GOT3 (cell line): ENCODE results near the gene MUSTN1.

Source experiments
- DNase-seq: peaks from one replicate; lab custom pipeline; 2025; ENCODE audit warnings: mixed read lengths; lab: John Stamatoyannopoulos, UW

Gene MUSTN1

DNA sequence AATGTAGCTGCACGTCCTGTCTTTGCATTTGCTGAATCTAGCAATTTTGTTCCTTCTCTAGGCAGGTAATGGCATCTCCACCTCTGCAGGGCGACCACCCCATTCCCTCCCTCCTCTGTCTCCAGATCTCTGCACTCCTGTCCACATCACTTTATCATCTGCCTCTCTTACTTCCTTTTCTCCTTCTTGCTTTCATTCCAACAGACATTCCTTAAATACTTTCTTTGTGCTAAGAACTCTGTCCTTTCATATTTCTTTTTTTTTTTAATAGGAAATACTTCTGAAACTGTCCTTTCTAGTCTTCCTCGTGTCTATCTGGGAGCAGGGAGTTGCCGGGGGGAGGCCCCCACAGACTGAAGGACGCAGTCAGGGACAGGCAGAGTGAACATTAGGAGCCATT lies 33.0 kb downstream of the MUSTN1 start:
- no peak for DNase-seq

DNA sequence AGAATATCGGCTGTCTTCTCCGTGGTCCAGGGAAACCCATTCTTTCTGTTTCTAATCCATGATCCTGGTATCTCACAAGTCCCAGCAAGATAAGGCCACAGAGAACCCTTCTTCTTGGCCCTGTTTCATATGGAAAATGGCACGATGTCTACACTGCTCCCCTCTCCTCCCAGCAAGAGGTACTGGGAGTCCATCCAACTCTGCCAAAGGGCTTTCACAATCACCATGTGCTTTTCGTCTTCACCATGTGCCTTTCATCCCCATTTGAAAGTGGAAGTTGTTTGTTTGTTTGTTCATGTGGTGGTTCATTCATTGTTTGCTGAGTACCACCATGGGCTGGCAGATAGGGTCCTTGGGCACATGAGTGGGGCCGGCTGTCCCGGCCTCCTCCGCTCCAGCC lies 34.7 kb downstream of the MUSTN1 start:
- no peak for DNase-seq

DNA sequence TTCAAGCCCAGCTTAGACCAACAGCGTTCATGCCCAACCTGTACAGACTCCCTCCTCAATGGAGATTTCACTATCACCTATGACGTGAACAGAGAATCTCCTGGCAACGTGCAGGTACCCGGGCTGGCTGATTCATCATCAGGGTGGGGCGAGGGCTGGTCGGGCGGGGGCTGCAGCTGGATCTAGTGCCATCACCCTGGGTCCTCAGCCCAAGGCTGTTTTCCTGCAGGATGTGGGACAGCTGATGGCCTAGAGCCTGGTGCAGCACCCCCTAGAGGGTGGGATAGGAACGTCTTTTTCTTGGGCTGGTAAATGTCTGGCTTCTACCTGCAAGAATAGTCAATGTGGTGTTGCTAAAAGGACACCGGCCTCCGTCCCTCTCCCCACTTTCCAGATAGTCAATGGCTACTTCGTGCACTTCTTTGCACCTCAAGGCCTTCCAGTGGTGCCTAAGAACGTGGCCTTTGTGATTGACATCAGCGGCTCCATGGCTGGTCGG lies 35.8 kb downstream of the MUSTN1 start:
- no peak for DNase-seq

DNA sequence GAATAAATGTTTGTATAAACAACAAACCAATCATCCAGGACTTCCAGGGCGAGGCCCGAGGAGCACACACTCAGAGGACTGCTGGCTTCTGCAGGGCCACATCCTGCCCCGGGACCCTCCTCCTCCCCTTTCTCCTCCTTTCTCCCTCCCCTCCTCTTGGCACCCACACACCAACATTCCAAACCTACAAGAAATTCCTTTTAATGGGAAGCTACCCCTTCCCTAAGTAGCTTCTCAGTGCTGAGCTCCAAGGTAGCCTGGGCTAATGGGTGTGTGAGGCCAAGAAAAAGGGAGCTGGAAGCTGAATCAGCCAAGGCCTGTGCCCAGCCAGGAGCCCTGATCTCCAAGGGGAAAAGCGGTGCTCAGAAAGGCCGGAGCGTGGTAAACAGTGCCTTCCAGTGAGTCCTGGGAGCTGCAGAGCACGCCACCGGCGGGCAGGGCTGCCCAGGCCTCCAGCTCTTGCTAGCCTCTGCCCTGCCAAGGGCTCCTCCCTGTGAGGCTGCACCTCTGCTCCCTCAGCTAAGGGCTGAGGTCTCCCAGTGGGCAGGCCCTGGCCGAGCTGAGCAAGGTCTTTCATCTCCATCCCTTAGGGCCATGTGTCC lies 36.3 kb downstream of the MUSTN1 start:
- DNase-seq: no peak

DNA sequence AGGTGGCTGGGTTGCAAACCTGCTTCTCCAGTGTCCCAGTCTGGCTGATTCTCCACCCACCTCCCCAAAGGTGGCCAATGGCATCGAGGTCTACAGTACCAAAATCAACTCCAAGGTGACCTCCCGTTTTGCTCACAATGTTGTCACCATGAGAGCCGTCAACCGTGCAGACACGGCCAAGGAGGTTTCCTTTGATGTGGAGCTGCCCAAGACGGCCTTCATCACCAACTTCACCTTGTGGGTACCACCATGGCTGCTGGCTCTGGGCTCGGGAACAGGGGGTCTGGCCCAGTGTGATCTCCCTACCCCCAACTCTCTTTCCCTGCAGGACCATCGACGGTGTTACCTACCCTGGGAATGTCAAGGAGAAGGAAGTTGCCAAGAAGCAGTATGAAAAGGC lies 38.4 kb downstream of the MUSTN1 start:
- DNase-seq: no peak

DNA sequence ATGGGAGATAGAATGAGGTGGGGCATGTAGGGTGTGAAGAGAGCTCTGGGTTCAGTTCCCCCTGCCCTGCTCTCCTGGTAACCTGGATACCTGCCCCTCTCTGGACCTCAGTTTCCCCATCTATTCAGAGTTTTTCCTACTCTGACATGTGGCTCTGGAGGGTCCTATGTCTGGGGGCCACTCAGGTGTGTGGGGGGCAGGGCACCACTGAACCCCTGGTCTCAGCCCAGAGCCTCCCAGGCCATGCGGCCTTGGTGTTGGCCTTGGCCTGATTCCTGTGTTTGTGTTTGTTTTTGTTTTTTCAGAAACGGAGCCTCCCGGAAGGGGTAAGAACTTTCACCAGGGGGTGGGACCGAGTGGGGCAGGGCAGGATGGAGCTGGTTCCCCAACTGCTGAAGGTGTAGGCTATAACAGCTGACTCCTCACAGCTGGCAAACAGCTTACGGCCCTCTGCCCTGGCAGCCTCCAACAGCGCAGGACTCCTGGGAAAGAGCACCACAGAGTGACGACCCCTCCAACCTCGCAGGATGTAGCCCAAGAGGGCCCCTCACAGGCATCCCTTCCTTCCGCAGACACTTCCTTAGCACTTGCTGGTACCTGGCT lies 39.4 kb downstream of the MUSTN1 start:
- no peak for DNase-seq

DNA sequence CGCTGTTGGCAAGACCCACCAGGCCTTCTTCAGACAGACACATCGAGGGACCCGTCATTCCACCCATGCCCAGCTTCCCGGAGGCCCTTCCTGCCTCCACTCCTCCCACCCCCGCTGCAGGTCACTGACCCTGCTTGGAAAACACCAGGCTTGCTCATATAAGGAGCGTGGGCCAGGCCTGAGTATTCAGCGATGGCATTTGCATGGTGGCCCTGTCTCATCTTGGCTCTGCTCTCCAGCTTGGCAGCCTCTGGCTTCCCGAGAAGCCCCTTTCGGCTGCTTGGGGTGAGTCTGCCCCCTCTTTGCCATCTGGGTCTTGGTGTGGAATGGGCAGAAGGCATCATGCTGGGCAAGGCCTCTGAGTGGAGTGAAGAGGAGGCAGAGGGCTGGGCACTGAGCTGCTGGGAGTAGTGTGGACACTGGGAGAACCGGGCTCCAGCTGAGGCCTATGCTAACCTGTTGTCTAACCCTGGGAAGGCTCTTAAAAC lies 40.2 kb downstream of the MUSTN1 start, which contains the start of gene ITIH3:
TSS of gene ITIH3 (plus strand) at position 185 of the 488 bp plus-strand sequence. CDS start at position 193, 8 bp downstream.
- no peak for DNase-seq

DNA sequence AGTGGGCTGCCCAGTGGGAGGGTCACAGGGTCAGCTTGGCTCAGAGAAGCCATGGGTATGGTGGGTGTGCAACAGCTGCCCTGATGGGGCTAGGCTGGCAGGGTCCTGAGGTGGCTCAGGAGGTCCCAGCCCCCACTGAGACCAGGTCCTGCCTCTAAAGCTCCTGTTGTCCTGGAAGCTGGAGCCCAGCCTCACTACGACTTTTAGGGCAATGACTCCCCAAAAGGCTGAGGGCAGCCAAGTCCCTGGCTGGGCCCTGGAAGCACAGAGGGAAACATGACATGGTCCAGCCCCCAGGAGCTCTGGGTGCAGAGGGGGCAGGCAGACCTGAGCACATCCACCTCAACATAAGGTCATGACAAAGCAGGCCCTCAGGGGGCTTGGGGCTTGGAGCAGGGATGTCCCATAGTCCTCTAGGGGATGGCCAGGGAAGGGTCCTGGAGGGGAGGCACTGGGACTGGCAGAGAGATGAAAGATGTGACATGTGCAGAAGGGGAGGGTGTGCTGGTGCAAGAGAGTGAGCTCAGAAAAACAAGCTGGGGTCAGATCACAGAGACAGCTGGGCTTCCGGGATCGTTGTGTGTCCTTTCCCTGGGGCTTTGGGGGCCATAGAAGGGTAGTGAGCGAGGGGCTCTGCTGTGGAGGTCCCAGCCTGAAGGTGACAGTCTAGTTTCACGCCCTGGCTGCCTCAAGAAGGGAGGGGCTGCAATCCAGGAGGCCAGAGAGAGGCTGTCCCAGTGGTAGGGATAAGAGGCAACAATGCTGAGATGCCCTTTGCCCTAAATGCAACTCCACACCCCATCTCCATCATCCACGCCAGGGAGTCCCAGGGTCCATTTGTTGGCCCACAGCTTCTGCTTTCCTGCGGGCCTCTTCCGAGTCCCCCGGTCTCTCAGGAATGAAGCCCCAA lies 40.9 kb downstream of the MUSTN1 start:
- DNase-seq: no peak

DNA sequence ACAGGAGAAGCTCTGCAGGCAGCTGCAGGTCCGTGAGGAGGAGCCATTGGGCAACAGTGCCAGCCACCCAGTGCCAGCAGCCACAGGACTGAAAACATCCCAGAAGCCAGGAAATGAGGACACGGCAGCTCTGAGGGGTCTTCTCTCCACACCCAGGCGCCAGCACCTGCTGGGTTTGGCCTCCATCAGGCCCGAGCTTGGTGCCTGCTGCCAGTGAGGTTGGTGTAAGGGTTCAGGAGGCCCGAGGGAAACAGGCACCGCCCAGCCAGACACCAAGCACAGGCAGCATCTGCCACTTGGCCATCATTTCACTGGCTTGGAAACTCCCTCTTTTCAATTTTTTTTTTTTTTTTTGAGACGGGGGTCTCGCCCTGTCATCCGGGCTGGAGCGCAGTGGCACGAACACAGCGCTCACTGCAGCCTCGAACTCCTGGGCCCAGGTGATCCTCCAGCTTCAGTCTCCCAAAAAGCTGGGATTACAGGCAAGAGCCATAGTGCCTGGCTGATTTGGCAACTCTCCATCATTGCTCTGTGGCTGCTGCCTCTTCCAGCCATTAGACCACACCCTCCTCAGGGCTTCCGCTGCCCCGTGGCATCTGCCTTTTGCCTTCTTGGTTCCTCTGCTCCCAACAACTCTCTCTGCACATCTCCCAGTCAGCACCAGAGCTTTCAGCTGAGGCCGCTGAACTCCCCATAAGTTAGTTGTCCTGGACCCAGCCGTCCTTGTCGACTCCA lies 41.7 kb downstream of the MUSTN1 start:
- DNase-seq: no peak

DNA sequence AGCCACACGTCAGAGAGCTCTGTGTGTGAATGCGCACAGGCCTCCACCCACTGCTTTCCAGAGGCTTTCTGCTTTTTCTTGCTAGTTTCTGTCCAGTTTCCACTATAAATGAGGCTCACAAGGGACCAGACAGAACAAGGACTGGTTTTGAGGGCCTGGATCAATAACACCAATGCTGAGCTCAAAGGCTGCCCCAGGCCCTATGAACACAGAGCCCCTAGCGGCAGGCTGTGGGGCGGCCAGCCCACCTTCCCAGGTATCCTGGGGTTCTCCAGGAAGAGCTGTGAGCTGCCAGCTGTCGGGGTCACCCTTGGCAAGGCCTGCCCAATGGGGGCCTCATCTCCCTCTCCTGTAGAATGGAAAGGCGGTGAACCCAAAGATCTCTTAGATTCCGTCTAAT lies 42.4 kb downstream of the MUSTN1 start:
- DNase-seq: no peak

DNA sequence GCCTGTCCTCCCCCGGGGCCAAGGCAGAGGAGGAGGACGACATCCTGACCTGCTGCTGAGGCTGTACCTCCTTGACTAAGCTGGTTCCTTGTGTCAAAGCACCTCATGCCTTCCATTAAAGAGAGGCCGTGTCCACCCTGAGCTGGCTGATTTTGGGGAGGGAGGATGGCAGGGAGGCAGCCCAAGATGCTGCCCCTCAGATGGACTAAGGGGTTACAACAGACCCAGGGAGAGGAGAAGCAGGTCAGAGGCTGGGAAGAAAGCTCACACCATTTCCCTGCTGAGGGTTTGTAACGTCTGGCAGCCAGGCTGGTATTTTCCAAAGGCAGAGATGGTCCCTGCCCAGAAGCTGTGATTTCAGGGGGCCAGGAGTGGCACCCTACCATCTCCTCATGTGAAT lies 42.9 kb downstream of the MUSTN1 start:
- no peak for DNase-seq

DNA sequence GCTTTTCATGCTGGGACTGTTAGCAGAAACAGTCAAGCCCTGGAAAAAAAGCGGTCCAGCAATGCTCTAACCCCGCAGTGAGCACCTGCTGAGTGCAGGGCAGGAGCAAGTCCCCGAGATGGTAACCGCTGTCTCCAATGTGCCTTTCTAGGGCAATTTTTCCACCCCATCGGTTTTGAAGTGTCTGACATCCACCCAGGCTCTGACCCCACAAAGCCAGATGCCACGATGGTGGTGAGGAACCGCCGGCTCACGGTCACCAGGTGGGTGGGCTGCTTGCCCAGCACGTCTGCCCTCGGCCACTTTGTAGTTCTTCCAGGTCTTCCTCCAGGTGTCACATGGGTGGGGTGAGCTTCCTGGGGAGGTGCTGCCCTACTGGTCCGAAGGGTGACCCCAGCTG lies 43.5 kb downstream of the MUSTN1 start:
- no peak for DNase-seq

DNA sequence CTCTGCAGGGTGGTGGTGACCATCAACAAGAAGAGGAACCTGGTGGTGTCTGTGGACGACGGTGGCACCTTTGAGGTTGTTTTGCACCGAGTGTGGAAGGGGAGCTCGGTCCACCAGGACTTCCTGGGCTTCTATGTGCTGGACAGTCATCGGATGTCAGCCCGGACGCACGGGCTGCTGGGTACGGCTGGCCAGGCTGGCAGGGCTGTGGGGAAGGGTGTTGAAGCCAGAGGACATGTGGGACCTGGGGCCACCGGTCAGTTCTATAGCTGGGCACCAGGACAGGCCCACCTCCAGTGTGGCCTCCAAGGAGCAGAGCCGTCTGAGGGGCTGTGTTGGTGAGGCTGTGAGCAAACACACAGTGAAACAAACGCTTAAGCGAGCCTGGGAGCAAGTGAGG lies 44.1 kb downstream of the MUSTN1 start:
- DNase-seq: no peak

DNA sequence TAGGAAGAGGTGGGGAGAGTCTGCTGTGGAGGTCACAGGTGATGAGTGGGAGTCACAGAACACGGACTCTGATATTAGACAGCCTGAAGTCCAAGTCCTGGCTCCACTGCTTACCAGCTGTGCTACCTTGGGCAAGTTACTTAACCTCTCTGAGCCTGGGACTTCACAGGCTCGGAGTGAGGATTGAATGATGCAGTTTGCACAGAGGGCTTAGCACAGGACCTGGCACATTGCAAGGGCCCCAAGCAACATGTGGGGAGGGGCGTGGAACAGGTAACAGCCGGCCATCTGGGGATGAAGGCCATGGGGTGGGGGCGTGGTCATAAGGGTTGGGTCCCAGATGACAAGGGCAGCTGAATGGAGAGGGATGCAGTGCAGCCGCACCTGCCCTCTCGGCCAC lies 44.5 kb downstream of the MUSTN1 start:
- DNase-seq: no peak

DNA sequence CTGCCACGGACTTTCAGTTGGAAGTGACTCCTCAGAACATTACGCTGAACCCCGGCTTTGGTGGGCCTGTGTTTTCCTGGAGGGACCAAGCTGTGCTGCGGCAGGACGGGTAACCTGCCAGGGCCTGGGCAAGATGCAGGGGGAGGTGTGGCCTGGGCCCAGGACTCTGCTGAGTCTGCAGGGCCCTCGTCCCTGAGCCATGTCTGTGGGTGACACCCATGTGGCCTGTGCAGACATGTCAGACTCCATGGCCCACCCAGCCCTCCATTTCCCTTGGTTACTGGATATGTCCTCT lies 45.1 kb downstream of the MUSTN1 start:
- DNase-seq: no peak

DNA sequence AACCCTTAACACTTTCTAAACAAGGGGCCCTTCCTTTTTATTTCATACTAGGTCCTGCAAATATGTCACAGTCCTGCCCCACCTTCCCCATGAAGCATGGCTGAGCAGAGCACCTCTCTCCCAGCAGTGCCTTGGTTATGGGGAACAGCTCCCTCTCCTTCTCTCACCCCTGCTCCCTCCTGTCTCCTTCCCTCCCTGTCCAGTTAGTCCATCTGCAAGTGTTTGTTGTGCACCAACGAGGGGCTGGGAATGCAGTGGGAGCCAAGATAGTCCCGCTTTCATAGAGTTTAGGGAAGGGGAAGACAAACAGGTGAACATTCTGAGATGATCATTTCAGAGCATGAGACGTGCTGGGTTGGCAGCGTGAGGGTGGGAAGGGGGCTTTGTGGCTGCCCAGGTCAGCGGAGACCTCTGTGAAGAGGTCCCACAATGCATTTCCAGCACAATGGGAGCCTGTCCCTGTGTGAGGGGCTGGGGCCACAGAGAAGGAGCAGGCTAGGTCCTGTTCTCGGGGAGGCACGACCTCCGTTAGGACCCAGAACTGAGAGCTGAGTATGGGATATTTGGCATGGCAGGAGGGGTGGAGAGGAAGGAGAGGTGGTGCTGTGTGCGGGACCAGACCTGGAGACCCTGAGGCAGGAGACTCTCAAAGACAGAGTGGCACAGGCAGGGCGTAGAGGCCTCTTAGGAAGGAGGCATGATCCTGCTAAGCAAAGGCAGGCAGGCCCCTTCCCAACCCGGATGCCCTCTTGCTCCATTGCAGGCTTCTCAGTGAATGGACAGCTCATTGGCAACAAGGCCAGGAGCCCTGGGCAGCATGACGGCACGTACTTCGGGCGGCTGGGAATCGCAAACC lies 45.7 kb downstream of the MUSTN1 start:
- DNase-seq: no peak

DNA sequence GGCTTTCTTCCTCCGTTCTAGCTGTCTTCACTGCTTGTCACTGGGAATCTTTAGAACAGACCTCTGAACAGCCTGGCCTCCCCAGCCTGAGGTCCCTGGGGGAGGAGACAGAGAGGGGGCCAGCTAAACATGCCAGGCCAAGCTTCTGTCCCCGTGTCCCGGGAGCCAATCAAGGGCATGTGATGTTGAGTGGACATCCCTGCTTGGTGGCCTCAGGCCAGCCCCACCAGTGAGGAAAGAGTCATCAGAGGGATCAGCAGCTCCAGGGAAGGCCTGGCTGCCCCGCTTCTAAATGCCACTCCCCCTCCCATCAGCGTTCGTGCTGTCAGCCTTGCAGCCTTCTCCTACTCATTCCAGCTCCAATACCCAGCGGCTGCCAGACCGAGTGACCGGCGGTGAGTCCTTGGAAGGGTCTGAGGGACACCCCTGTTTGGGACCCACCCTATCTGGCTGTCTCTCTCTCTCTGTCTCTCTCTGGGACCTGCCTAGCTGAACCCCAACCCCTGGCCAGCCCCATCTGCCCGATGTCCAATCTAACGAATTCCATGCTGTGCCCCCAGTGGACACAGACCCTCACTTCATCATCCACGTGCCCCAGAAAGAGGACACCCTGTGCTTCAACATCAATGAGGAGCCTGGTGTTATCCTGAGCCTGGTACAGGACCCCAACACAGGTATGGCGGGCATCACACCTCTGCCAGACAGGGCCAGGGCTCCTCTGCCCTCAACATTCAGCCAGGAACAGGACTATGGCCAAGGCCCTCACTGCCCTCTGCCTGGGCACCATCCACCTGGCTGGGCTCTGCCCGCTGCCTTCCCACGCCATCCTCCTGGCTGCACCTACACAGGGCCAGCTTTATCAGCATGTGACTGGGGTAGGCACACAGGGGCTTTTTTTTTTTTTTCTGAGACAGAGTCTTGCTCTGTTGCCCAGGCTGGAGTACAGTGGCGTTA lies 46.9 kb downstream of the MUSTN1 start:
- no peak for DNase-seq

DNA sequence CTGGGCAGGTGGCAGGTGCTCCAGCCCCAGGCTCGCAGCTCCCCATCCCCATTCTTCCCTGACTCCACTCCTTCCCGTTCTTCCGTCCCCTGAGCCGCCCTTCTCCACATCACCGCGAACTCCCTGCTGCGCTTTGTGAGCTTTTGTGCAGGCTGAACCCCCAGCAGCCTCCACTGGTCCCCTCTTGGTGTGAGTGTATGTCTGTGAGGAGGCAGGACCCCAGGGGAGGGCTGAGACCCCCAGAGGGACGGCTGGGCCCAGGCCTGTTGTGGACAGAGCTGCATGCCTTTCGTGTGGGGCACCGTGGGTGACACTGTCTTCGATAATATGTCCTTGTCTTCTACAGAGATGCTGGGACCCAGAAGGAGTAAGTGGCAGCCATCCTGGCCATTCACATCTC lies 47.6 kb downstream of the MUSTN1 start:
- no peak for DNase-seq

DNA sequence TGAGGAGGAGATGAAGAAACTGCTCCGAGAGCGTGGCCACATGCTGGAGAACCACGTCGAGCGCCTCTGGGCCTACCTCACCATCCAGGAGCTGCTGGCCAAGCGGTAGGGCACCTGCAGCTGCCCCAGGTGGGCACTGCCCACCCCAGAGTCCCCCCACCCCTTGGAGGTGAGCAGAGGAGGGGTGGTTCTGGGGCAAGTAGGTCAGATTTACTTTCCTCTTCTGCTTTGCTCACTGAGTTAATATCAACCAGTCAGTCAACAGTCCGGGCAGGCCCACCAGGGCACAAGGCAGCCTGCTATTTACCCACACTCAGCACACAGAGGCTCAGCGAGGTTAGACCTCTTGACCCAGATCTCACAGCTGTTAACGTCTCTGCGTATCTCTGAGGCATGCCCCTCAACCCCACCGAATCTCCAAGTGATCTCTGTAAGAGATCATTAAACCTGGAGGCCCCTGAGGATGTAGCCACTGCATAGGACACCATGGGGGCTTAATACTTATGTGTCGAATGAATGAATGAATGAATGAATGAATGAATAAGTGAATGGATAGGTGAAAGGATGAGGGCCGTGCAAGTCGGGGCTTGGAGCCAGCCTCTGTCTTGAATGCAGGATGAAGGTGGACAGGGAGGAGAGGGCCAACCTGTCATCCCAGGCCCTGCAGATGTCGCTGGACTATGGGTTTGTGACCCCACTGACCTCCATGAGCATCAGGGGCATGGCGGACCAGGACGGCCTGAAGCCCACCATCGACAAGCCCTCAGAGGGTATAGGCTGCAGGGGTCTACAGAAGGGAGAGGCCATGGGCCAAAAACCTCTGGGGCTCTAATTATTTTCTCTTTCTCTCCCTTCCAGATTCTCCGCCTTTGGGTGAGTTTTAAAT lies 48.2 kb downstream of the MUSTN1 start:
- no peak for DNase-seq
